GM18519 (cell line): Measurements from ENCODE around the gene ZMYND11.
A peak's percentile ranks its signal among the peaks of the same experiment; 100 is the strongest.
"Not testable (repeated sequence)": the region's sequence is repeated elsewhere in the genome, so short reads cannot be mapped to it uniquely, and the experiment has no call there.

Experiments
- ATAC-seq: cut with Tn5 transposase; IDR thresholded peaks from one replicate; pipeline ENCODE4 v1.9.1; 2021; ENCODE audit warnings: mild to moderate bottlenecking, moderate library complexity; ENCODE audit not compliant: unreplicated experiment, low FRiP score

ZMYND11 gene

DNA sequence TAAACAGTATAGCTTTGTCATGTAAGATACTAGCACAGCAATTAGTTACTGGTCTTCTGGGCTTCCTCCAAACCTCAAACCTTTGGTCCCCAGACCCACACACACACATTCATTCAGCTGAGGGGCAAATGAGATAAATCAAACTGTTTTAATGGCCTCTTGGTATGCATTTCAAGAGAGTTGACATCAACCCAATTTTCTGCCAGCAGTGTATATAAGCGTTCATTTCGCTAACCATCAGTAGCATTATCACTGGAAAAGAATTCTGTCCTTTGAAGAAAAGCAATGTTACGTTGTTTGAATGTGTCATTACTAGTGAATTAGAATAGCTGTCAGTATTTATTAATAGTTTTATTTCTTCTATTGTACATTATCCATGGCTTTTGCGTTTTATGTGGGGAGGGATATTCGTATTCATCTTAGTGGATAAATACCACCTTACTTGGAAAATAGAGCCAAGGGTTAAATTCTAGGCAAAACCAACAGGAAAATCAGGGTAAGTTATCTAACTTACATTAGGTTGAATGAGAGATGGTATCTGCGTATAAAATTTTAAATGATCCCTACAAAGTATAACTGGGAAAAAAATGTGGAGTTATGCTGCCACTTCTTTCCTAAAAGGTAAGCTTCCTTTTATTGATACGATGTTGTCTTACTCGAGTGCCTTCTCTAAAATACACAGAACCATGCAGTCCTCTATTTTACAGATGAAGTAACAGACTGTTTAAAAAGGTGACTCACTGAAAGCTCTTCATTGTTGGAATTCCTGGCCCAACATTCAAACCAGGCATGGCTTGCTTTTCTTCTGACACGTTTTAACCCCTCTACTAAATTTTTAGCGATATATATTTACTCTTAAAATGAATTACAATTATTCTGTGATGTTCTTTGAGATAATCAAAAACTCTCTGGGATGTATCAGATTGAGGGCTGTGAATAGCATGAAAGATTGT lies 2.0 kb upstream of the ZMYND11 start:
- ATAC-seq, result no peak

DNA sequence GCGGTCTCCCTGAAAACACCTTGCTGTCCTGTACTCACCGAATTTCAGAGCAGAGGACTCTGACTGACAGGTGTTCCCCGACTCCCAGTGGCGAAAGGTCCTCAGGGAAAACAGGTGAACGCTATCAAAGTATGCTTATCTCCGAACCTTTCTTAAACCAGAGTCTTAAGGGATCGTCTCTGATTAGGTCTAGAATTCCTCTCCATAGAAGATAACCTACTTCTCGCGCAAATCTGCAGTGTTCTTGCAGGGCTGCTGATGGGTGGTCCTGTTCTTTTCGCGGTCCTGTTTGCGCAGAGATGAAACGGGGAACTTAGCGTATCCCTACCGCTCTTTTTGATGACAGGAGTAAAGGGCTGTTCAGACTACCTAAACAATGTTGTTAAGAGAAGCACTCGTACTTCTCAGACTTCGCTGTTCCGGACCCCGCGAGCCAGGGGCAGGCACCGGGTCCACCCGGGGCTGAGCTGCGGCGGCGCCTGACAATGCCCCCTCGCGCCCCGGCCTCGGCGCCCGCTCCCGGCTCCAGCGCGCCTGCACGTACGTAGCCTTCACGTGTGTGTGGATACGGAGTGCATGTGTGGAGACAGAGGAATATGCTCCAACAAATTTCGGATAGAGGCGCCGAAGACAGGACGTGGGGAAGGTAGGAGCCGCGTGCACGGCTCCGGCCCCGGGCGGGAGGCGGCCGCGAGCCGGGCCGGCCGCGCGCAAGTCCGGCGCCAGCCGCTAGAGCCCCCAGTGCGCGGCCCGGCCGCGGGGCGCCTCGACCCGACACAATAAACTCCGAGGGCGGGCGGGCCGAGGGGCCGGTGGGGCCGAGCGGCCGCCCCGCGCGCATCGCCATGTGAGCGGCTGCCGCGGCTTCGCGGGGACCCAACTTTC lies 766 bp upstream of the ZMYND11 start:
- ATAC-seq, result peak; percentile 25

DNA sequence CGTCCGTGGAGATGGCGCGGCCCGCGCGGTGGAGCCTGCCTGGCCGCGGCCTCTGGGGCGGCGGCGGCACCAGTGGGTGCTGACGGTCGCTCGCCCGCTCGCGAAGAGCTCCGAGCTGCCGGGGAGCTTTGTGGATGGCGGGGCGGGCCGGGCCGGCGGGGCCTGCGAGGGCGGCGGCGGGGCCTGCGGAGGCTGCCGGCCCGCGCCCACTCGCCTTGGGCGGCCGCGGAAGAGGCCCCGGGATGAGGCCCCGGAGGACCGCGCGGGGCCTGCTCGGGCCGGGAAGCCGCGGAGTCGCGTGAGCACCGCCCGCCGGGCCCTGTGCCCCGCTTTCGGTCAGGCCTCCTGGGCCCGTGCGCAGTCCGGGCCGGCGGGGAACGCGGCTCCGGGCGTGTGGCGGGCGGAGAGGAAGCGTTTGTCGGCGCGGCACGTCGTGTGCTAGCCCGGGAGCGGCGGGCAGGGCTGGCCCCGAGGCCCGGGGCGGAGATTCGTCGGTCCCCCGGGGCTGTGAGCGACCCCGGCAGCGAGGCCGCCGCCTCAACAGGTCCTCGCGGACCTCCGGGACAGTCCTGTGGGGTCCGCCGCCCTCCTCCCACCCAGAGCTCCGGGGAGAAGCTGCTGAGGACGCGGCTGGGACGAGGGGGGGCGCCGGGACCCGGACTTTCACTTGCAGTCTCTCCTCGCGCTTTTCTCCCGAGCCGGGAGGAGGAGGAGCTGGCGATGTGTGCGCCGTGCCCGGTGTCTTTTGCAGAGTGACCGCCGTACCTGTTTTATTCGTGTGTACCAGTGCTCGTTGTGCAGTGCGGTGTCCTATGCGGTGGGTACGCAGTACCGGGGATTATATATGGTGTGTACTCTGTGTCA lies 578 bp downstream of the ZMYND11 start:
- peak; percentile 17 for ATAC-seq

DNA sequence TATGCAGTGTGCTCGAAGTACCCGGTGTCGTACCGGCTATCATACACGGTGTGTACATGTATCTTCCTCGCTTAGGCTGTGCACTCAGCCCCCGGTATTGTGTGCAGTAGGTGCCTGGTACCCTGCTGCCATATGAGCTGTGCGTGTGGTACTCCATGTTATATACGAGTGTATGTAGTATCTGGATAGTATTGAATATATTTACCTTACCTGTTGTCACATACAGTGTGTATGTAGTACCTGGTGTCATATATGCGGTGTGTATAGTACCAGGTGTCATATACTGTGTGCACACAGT lies 1.2 kb downstream of the ZMYND11 start:
- ATAC-seq, result peak; percentile 17

DNA sequence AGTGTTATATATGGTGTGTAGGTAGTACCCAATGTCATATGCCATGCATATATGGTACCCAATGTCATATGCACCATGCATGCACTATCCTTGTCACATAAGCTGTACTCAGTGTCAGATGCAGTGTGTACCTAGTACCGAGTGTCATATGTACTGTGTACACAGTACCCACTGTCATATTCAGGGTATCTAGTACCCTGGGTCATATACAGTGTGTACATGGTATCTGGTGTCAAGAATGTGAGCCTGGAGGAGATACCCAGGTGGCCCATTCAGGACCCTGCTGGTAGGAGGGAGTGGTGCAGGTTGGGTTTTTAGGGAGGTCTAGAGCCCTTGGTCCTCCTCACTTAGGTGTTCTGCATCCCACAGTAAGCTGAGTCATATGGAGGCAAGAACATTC lies 1.8 kb downstream of the ZMYND11 start:
- ATAC-seq, result no peak

DNA sequence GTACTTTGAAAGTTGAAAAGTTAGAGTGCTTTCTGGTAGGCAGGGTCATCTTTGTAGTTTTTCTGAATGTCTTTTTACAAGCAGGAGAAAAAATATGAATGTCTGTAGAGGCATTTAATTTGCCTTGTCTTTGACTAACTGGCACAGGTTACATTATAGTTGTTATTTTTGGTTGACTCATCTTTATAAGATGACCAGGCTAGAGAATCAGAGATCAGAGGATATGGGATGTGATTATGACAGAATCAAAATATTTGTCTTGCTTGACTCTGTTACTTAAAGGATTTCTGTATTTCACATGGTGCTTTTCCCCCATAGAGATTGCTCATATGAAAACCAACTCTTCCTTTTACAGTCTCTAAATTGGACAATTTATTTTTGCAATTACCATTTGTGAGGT lies 2.4 kb downstream of the ZMYND11 start:
- no peak for ATAC-seq

DNA sequence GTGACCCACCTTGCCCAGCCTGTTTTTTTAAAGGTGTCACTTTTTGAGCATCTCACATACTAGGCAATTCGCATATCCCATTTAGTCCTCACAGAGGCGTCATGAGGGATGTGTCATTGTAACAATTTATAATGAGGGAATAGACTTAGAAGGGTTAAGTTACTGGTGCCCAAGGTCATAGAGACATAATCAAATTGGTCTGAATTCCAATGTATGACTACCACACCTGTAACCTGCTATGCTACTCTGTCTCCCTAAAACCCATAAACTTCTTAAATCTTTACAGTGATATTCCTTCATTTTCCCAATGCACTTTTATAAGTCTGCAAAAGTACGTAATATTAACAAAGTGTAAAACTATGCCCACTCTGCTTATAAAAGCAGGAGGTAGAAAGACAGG lies 7.1 kb downstream of the ZMYND11 start:
- ATAC-seq, result no peak

DNA sequence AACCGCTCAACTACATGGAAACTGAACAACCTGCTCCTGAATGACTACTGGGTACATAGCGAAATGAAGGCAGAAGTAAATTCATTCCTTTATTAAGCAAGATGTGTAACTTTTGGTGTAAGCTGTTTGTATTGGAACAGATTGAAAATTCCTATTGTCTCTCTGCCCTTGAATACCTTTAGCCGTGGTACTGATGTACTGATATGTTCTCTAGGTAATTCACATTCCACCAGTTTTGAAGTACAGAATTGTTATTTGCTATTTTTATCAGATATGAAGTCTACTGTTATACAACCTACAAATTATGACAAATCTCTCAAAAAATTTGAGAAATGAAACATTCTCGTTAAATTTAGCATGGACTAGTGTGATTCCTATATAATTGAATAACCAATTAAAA lies 17.7 kb downstream of the ZMYND11 start:
- no peak for ATAC-seq

DNA sequence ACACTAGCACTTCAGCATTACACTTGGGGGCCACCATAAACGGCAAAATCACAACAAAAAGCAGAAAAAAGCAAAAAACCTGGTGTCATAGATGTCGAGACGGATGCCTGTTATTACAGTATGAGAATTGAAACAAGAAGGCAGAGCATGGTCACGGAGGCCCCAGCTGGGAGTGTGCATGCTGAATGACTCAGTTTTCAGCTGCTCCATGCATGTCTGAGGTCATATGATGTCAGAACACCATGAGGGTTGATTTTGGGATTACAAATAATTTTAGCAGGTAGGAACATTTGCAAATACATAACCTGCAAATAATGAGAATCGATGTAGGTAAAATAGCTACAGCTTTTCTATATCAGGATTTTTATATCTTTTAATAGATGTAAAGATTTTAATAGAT lies 19.1 kb downstream of the ZMYND11 start:
- ATAC-seq, result no peak

DNA sequence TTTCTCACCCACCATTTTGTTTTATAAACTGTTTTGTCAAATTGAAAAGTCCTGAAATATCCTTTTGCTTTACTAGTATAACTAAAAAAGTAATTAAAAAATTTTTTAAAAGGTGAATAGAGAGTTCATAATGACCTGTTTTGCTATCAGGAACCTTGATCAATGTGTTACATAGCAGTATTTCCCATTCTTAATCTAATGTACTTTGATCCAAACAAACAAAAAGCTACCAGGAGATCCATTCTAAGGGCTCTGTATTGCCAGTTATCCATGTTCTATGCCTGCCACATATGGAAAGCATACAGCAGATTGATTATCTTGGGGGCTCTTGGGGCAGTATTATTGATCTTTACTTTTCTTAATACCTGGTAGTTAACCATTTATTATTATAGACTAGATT lies 32.1 kb downstream of the ZMYND11 start:
- ATAC-seq, result no peak

DNA sequence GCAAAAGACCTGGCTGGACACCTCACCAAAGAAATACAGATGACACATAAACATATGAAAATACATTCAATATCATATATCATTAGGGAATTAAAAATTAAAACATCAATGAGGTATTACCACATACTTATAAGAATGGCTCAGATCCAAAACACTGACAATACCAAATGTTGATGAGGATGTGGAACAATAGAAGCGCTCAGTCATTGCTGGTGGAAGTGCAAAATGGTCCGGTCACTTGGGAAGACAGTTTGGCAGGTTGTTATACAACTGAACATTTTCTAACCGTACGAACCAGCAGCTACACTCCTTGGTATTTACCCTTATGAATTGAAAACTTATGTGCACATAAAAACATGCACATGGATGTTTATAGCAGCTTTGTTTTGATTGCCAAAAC lies 38.5 kb downstream of the ZMYND11 start:
- no peak for ATAC-seq

DNA sequence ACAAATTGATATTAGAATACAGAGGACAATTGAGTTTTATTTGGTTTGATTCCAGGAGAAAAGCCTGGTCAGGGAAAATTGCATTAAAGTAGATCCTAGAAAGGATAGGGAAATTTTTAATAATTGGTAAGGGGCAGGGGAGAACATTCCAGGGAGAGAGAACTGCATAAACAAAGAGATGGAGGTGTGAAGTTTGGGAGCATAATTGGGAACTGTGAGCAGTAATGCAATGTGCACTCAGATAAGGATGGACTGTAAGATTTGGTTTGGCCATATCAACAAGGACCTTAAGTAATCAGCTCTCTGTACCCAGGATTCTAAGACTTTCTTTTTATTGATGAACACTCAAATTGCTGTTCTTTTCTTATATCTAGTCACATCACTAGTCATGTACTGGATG lies 41.4 kb downstream of the ZMYND11 start:
- ATAC-seq, result no peak

DNA sequence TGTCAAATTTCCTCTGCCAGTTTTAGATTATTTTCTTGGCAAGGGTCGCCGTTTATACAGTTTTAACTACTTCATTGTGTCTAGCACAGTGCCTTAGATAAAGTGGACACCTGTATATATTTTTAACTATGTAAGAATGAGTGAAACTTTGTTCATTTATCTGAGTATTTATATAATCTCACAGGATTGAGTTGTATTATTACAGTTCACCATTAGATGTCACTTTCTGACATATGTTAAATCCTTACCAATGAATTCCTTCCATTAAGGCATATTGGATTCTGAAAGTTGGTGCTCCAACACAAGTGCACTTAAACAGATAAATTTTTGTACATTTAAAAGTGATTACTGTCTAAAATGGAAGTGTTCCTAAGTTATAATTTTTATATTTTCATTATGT lies 43.0 kb downstream of the ZMYND11 start:
- no peak for ATAC-seq

DNA sequence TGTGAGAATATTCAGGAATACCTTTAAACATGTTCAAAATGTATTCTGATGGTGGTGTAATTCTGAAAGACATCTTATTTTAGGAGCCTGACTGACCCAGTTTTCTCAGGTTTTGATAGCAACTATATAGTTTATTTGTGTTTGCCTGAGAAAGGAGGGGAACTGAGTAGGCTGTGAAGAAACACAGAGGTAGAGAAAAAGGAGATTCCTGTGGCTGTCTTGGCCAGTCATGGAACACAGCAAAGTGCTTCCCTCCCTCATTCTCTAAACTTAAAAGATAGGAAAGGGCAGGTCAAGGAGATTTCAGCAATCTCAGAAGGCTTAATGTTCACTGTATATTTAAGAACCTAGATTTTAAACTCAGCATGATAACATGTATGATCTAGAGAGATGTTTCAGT lies 43.5 kb downstream of the ZMYND11 start:
- ATAC-seq, result no peak

DNA sequence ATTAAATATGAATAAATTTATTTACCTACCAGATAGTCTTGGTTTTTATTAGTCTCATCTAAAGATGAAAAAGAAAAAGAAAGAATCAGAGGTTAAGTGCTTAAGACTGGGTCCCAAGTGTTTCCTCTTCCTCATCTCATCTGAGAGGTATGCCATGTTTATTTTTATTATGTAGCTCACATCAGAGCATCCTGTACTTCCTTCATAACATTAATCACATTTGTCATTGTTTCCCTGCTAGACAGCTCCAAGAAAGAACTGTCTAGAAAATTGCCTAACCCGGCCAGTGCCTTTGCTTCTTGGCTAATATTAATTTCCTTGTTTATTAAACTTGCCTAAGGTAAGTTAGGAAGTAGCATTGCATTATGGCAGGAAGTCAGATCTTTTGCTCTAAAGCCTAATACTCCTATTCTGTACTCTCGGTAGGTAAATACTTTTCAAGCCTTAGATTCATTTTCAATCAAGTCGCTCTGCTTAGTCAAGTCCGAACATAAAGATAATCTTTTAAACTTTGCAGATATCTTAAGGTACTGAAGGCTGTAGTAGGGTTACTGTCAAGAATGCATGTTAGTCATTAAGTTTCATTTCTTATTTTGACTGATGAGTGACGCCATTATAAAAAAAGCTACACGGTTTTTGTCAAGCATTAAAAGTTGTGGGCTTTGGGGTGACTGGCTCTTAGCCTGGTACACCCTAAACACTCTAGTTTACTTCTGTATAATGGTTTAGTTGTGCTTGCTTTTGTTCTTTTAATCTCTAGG lies 47.4 kb downstream of the ZMYND11 start:
- no peak for ATAC-seq

DNA sequence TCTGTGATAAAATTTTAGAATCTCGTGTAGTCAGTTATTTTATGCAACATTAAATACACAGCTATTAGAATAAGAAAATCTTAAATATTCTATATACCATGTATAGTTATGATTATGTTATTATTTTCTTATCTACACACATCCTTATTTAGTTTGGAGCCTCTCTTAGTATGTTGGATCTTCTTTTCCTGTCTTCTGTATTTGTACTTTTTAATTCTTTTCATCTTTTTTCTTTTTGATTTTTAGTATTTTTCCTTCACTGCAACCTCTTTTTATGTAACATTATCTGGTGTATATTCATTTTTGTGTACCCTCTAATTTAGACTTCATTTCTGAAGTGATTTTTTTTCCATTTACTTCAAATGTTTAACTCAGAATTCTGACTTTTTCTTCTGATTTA lies 48.9 kb downstream of the ZMYND11 start:
- no peak for ATAC-seq

DNA sequence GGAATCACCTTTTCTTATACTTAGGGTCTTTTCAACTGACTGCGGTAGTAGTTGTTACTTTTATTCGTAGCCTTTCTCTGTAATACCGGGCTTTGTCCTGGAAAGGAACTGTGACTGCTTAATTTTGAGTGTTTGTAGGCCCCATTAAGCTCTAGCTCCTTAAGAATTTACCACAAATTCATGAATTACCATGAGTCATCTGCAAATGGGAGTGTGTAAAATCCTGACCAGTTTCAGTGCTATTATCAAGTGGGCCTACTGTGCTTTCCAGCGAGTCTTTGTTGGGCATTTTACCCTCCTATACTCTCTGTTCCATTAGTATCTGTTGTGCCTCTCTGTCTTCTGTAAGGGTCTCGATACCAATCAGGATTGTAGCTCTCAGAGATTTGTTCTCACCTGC lies 49.7 kb downstream of the ZMYND11 start:
- no peak for ATAC-seq

DNA sequence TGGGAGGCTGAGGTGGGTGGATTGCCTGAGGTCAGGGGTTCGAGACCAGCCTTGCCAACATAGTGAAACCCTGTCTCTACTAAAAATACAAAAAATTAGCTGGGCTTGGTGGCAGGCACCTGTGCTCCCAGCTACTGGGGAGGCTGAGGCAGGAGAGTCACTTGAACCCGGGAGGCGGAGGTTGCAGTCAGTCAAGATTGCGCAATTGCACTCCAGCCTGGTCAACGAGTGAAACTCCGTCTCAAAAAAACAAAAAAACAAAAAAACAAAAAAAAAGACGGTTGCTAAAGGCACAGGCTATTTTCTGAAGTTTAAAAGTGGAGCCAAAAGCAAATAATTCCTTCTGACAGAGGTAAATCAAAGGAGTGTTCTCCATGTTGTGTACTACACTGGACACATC lies 50.3 kb downstream of the ZMYND11 start:
- not testable (repeated sequence) for ATAC-seq

DNA sequence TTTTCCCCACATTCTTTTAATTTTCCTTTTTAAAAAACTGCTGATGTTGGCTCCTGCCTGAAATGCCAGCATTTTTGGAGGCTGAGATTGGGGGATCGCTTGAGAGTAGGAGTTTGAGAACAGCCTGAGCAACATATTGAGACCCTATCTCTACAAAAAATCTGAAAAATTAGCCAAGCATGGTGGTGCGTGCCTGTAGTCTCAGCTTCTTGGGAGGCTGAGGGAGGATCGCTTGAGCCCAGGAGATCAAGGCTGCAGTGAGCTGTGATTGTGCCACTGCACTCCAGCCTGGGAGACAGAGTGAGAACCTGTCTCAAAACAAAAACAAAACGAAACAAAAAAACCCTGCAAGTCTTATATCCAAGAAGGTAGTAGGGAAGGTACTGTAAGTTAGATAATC lies 51.7 kb downstream of the ZMYND11 start:
- ATAC-seq, result no peak

DNA sequence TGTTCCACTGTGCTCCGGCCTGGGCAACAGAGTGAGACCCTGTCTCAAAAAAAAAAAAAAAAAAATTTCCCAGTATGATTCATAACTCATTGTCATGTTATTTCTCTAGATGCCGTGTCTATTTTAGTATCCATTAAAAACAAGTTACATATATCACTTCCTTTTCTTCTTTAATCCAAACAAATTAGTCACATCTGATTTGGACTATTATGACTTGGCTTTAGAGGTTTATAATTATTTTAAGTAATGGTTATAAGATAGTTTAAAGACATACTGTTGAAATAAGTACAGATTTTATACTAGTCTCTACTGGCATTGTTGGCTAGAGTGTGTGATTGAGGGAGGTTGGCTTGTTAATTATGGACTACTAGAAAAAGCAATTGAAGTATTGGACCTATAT lies 53.3 kb downstream of the ZMYND11 start:
- no peak for ATAC-seq
